GM23338 (cell line): Measurements from ENCODE around the gene FILIP1. TPM values are rescaled to one million over a fixed set of nuclear protein-coding genes. Genes with fewer than 3 reads are reported as not detected.

ENCODE experiments used
- ATAC-seq: fragments of 200-7000 bp; cut with Tn5 transposase; 3 replicates; pipeline ENCODE4 v1.9.1; 2020
- DNase-seq: peaks from one replicate; pipeline ENCODE4 v3.0.0-alpha.2; 2015; ENCODE audit warnings: low spot score
- H2AFZ ChIP-seq: fragments of 200-600 bp; sonication (generic); 2 replicates; pipeline ENCODE4 v1.8.0; 2016; ENCODE audit warnings: antibody characterized with exemption, mild to moderate bottlenecking, moderate library complexity
- H3F3A ChIP-seq: fragments of 200-600 bp; sonication (generic); replicated peaks from 2 replicates; pipeline ENCODE4 v1.8.0; 2017; ENCODE audit warnings: antibody characterized with exemption, mixed run types, low read depth
- H3K27ac ChIP-seq: fragments of 200-600 bp; sonication (generic); 2 replicates; pipeline ENCODE4 v1.6.1; 2016; ENCODE audit warnings: low read depth
- H3K27me3 ChIP-seq: fragments of 200-600 bp; sonication (generic); 2 replicates; pipeline ENCODE4 v1.8.0; 2016; ENCODE audit warnings: mild to moderate bottlenecking, mixed run types, moderate library complexity; ENCODE audit not compliant: insufficient read depth
- H3K36me3 ChIP-seq: fragments of 200-600 bp; sonication (generic); 2 replicates; pipeline ENCODE4 v1.8.0; 2016; ENCODE audit warnings: mild to moderate bottlenecking; ENCODE audit not compliant: insufficient read depth
- H3K4me1 ChIP-seq: fragments of 200-600 bp; sonication (generic); 2 replicates; pipeline ENCODE4 v1.8.0; 2016; ENCODE audit warnings: mild to moderate bottlenecking, moderate library complexity; ENCODE audit not compliant: insufficient read depth
- H3K4me2 ChIP-seq: fragments of 200-600 bp; sonication (generic); 2 replicates; pipeline ENCODE4 v1.7.1; 2017; ENCODE audit warnings: mixed run types
- H3K4me3 ChIP-seq: fragments of 200-600 bp; sonication (generic); 2 replicates; pipeline ENCODE4 v1.6.1; 2016; ENCODE audit warnings: mixed run types
- H3K79me2 ChIP-seq: fragments of 200-600 bp; sonication (generic); replicated peaks from 2 replicates; pipeline ENCODE4 v1.8.0; 2017; ENCODE audit warnings: mild to moderate bottlenecking; ENCODE audit not compliant: insufficient read depth
- H3K9me2 ChIP-seq: fragments of 200-600 bp; sonication (generic); 2 replicates; pipeline ENCODE4 v1.8.0; 2017; ENCODE audit not compliant: insufficient read depth
- H4K20me1 ChIP-seq: fragments of 200-600 bp; sonication (generic); replicated peaks from 2 replicates; pipeline ENCODE4 v1.8.0; 2017; ENCODE audit warnings: mild to moderate bottlenecking; ENCODE audit not compliant: insufficient read depth
- H3K27ac Mint-ChIP-seq: 2 replicates; pipeline ENCODE4 v1.8.0; 2020; ENCODE audit warnings: inconsistent platforms, mild to moderate bottlenecking, moderate library complexity, mixed read lengths
- H3K27me3 Mint-ChIP-seq: 3 replicates; pipeline ENCODE4 v1.8.0; 2022; ENCODE audit warnings: low read depth, mild to moderate bottlenecking, moderate library complexity, mixed read lengths, inconsistent platforms; ENCODE audit not compliant: insufficient read depth, poor library complexity
- H3K36me3 Mint-ChIP-seq: 3 replicates; pipeline ENCODE4 v1.8.0; 2021; ENCODE audit warnings: low read depth, mild to moderate bottlenecking, inconsistent platforms, moderate library complexity, mixed read lengths
- H3K4me1 Mint-ChIP-seq: 3 replicates; pipeline ENCODE4 v1.8.0; 2020; ENCODE audit warnings: mild to moderate bottlenecking, inconsistent platforms, mixed read lengths
- H3K4me3 Mint-ChIP-seq: 3 replicates; pipeline ENCODE4 v1.8.0; 2021; ENCODE audit warnings: moderate library complexity, mild to moderate bottlenecking, inconsistent platforms, mixed read lengths
- H3K9me3 Mint-ChIP-seq: 3 replicates; pipeline ENCODE4 v1.8.0; 2020; ENCODE audit warnings: moderate library complexity, mild to moderate bottlenecking, inconsistent platforms, mixed read lengths
- CREB1 ChIP-seq: fragments of 250-450 bp; sonication (Bioruptor Pico); IDR thresholded peaks from 2 replicates; pipeline ENCODE4 v1.5.0; 2020; ENCODE audit warnings: low read depth, mild to moderate bottlenecking, moderate library complexity
- CTCF ChIP-seq, 2 experiments: fragments of 200-600 bp in 1 of 2; sonication (generic) in 1 of 2; conservative IDR thresholded peaks; 2 replicates each; pipeline versions ENCODE4 v1.5.1 to v1.6.1; 2016 to 2017; ENCODE audit warnings: antibody characterized with exemption in 2 of 2, low read depth in 2 of 2, mild to moderate bottlenecking in 2 of 2, moderate library complexity in 1 of 2
- EZH2 ChIP-seq: fragments of 200-600 bp; sonication (generic); IDR thresholded peaks from one replicate; pipeline ENCODE4 v1.8.0; 2017; ENCODE audit warnings: antibody characterized with exemption, mild to moderate bottlenecking, low read depth; ENCODE audit not compliant: unreplicated experiment
- EZH2phosphoT487 ChIP-seq: fragments of 200-600 bp; sonication (generic); IDR thresholded peaks from one replicate; pipeline ENCODE4 v1.8.1; 2018; ENCODE audit warnings: antibody characterized with exemption; ENCODE audit not compliant: unreplicated experiment
- JUNB ChIP-seq: IDR thresholded peaks from one replicate; pipeline ENCODE4 v1.6.1; 2016; ENCODE audit warnings: antibody characterized with exemption; ENCODE audit not compliant: unreplicated experiment
- NANOG ChIP-seq: IDR thresholded peaks from 2 replicates; pipeline ENCODE4 v1.6.1; 2016; ENCODE audit warnings: antibody characterized with exemption, borderline replicate concordance
- POLR2AphosphoS5 ChIP-seq: IDR thresholded peaks from 2 replicates; pipeline ENCODE4 v1.6.1; 2016; ENCODE audit warnings: antibody characterized with exemption, low read depth
- STAT1 ChIP-seq: IDR thresholded peaks from one replicate; pipeline ENCODE4 v1.6.1; 2016; ENCODE audit warnings: antibody characterized with exemption; ENCODE audit not compliant: unreplicated experiment
- ZNF114 ChIP-seq: fragments of 250-450 bp; sonication (Bioruptor Pico); IDR thresholded peaks from 2 replicates; pipeline ENCODE4 v1.5.0; 2020; ENCODE audit warnings: mild to moderate bottlenecking, moderate library complexity
- ZNF331 ChIP-seq: fragments of 250-450 bp; sonication (Bioruptor Pico); IDR thresholded peaks from 2 replicates; pipeline ENCODE4 v1.5.0; 2020; ENCODE audit warnings: low read depth, mild to moderate bottlenecking, moderate library complexity
- ZNF462 ChIP-seq: fragments of 250-450 bp; sonication (Bioruptor Pico); IDR thresholded peaks from 2 replicates; pipeline ENCODE4 v1.5.0; 2020; ENCODE audit warnings: mild to moderate bottlenecking, moderate library complexity
- polyA plus RNA-seq: library from polyadenylated mRNA; unstranded; fragments of >200 nt; fragmentation: Nextera tagmentation; extraction: Ambion mirVana; gene quantifications from 2 replicates; pipeline ENCODE4 v1.2.1, GENCODE V29; 2016
- total RNA-seq: library from RNA; depleted of rRNA; stranded (reverse); fragments of >200 nt; shearing (Covaris generic); gene quantifications from 2 replicates; pipeline ENCODE4 v1.2.3, GENCODE V29; 2014
- TF ChIP-seq, protein P1 (sequence below): IDR thresholded peaks from 2 replicates; pipeline ENCODE4 v1.6.1; 2016; ENCODE audit warnings: antibody characterized with exemption

Gene FILIP1
- total and polyA plus RNA-seq, 2 experiments from 2014 or later = 3.7 to 6.4 TPM

- TF ChIP-seq CTCF (conservative IDR thresholded peaks at IDR 0.05; ENCODE audit: low read depth in 2 of 2) (no peak), STAT1 (no peak), POLR2AphosphoS5 (no peak), JUNB (no peak), NANOG (no peak), EZH2 (no peak), CREB1 (CRISPR knock-in tag) (no peak), ZNF114 (CRISPR knock-in tag) (no peak), ZNF331 (CRISPR knock-in tag) (no peak), EZH2phosphoT487 (no peak)
- TF ChIP-seq, protein P1, sequence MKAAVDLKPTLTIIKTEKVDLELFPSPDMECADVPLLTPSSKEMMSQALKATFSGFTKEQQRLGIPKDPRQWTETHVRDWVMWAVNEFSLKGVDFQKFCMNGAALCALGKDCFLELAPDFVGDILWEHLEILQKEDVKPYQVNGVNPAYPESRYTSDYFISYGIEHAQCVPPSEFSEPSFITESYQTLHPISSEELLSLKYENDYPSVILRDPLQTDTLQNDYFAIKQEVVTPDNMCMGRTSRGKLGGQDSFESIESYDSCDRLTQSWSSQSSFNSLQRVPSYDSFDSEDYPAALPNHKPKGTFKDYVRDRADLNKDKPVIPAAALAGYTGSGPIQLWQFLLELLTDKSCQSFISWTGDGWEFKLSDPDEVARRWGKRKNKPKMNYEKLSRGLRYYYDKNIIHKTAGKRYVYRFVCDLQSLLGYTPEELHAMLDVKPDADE = no peak
Observed at GRCh38 chr6:75353644-75354043, 140.0 kb downstream of the FILIP1 start (continued).

DNA sequence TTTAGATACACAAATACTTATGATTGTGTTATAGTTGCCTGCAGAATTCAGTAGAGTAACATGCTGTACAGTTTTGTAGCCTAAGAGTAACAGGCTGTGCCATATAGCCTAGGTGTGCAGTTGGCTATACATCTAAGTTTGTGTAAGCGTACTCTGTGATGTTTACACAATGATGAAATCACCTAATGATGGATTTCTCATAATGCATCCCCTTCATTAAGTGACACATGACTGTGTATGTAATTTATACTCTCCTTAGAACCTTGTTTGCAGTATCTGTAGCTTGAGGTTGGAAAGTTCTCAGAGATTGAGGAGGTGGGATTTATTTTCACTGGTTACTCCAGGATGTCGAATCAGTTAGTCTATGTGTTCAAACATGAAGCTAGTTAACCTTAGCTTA, 142.0 kb downstream of the FILIP1 start:
- Histone ChIP-seq H3F3A (no peaks in the 10 kb centered on the region), H4K20me1 (no peaks in the 10 kb centered on the region), H3K27ac (no peak overlapping the region), H2AFZ (no peak overlapping the region), H3K36me3 (no peaks in the 10 kb centered on the region), H3K9me2 (0 out of 2 replicates have a peak, but pooled peaks cover under 1% of the 10 kb centered on the region), H3K27me3 (no peaks in the 10 kb centered on the region), H3K79me2 (no peaks in the 10 kb centered on the region), H3K4me1 (peaks cover 15% of the 10 kb centered on the region), H3K4me2 (no peak overlapping the region), H3K4me3 (no peak overlapping the region)
- TF ChIP-seq, protein P1 = no peak
- no peak for TF ChIP-seq ZNF114 (CRISPR knock-in tag)
- no peak for TF ChIP-seq ZNF462 (CRISPR knock-in tag)
- no peak for TF ChIP-seq JUNB
- no peak for TF ChIP-seq POLR2AphosphoS5
- TF ChIP-seq ZNF331 (CRISPR knock-in tag) = no peak
- no peak for TF ChIP-seq STAT1
- TF ChIP-seq CTCF (conservative IDR thresholded peaks at IDR 0.05; ENCODE audit: low read depth in 2 of 2) = no peak
- TF ChIP-seq NANOG = no peak
- no peak for TF ChIP-seq CREB1 (CRISPR knock-in tag)
- H3K27ac Mint-ChIP-seq = no peak overlapping the region
- no peak overlapping the region for H3K4me3 Mint-ChIP-seq
- no peaks in the 10 kb centered on the region for H3K36me3 Mint-ChIP-seq
- no peaks in the 10 kb centered on the region for H3K9me3 Mint-ChIP-seq
- peaks cover 6% of the 10 kb centered on the region for H3K27me3 Mint-ChIP-seq
- ATAC-seq (no peak), DNase-seq (no peak)
- H3K4me1 Mint-ChIP-seq = peaks cover 32% of the 10 kb centered on the region
